ENCODE data around the gene FBXO30. TPM values are rescaled to one million over a fixed set of nuclear protein-coding genes. Genes with fewer than 3 reads are reported as not detected.
A peak's percentile ranks its signal among the peaks of the same experiment; 100 is the strongest.

The FBXO30 gene
- total RNA-seq, 2 experiments from 2014 or later: 5.3 to 11.7 TPM

DNA sequence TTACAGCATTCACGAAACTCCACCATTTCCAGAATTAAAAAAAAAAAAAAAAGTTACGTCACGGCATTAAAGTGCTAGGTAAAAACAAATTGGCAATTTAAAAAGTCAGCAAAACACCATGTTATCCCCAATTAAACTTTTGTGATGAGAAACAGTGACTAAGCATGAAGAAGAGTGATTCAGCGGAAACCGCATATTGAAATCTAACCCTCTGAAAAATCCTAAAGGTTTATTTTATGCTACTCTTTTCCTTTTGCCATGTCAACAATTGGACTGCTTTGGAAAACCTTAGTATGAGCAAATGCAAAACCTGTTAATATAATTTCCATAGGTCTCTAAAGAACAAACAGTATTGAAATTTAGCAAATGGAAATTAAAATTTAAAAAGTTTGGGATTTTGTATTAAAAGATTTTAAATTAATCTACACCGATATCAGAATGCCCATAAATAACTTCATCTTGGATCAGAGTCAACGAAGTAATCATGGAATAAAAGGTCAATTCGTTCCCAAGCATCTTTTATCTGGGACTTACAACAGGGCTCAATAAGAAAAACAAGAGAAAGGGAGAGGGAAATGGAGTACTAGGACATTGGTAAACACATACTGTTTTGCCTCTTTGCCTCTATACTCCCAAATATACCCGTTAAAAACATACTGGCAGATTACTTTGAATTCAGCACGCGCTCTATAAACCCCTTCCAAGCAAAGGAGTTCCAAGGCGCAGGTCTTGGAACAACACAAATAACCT, 1.1 kb downstream of the FBXO30 start:
- ChIA-PET POLR2A (interaction anchor here (2.3 to 2.7 kb wide), 2 partner anchors 55 to 77 kb away, joined by 9 to 17 read pairs; partner anchors contain the start of gene EPM2A), CTCF (ENCODE audit: unreplicated experiment) (no interaction called here)
- peaks cover 12% of the 10 kb centered on the region for H3K36me3 ChIP-seq (ENCODE audit: insufficient read depth, low read length)
- H3K9me3 ChIP-seq (ENCODE audit: low read length): no peaks in the 10 kb centered on the region
- H2AFZ ChIP-seq (ENCODE audit: low read length): peak overlapping the region; percentile 78
- peaks cover 50% of the 10 kb centered on the region for H3K4me1 ChIP-seq (ENCODE audit: insufficient read depth, low read length, poor library complexity, severe bottlenecking)
- peak overlapping the region; percentile 57 for H3K27ac ChIP-seq (ENCODE audit: low read depth, low read length, poor library complexity, severe bottlenecking)
- intact Hi-C loops (cut with micrococcal nuclease; ENCODE audit: unreplicated experiment): loop anchor here (1.0 to 10.0 kb wide), 5 partner anchors 51 to 1391 kb away; partner anchors contain the start of genes SHPRH and STXBP5
- TSS peak; percentile 45 for BruUV-seq (replicated peaks)
- H3K9me2 ChIP-seq (ENCODE audit: insufficient read depth, low read length): no peaks in the 10 kb centered on the region
- peak overlapping the region; percentile 76 for H3K4me2 ChIP-seq (ENCODE audit: low read length)
- peaks cover 7% of the 10 kb centered on the region; the same call in 1 of the 2 replicates for H4K20me1 ChIP-seq (ENCODE audit: insufficient read depth, low read length)
- TF ChIP-seq EZH2phosphoT487 (IDR thresholded peaks at IDR 0.05; ENCODE audit: borderline replicate concordance, low read depth, low read length): no peak
- TF ChIP-seq, protein P1, sequence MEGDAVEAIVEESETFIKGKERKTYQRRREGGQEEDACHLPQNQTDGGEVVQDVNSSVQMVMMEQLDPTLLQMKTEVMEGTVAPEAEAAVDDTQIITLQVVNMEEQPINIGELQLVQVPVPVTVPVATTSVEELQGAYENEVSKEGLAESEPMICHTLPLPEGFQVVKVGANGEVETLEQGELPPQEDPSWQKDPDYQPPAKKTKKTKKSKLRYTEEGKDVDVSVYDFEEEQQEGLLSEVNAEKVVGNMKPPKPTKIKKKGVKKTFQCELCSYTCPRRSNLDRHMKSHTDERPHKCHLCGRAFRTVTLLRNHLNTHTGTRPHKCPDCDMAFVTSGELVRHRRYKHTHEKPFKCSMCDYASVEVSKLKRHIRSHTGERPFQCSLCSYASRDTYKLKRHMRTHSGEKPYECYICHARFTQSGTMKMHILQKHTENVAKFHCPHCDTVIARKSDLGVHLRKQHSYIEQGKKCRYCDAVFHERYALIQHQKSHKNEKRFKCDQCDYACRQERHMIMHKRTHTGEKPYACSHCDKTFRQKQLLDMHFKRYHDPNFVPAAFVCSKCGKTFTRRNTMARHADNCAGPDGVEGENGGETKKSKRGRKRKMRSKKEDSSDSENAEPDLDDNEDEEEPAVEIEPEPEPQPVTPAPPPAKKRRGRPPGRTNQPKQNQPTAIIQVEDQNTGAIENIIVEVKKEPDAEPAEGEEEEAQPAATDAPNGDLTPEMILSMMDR (conservative IDR thresholded peaks at IDR 0.05; ENCODE audit: low read length): no peak
- DNase-seq (ENCODE audit: low spot score): peak; percentile 20
- peaks cover 73% of the 10 kb centered on the region for H3K79me2 ChIP-seq (ENCODE audit: insufficient read depth, low read depth, low read length)
- H3K4me3 ChIP-seq (ENCODE audit: low read depth, low read length, poor library complexity, severe bottlenecking): peak overlapping the region; percentile 97

GRCh38 chr6:145811741-145812140, 2.9 kb downstream of the FBXO30 start:
- peak overlapping the region; percentile 76 for H3K4me2 ChIP-seq (ENCODE audit: low read length)
- H3K4me3 ChIP-seq (ENCODE audit: low read depth, low read length, poor library complexity, severe bottlenecking): peak overlapping the region; percentile 97
- H3K79me2 ChIP-seq (ENCODE audit: insufficient read depth, low read depth, low read length): peaks cover 90% of the 10 kb centered on the region
- peaks cover 7% of the 10 kb centered on the region; the same call in 1 of the 2 replicates for H4K20me1 ChIP-seq (ENCODE audit: insufficient read depth, low read length)
- peaks cover 49% of the 10 kb centered on the region for H3K4me1 ChIP-seq (ENCODE audit: insufficient read depth, low read length, poor library complexity, severe bottlenecking)
- no peaks in the 10 kb centered on the region for H3K9me2 ChIP-seq (ENCODE audit: insufficient read depth, low read length)
- H3K27ac ChIP-seq (ENCODE audit: low read depth, low read length, poor library complexity, severe bottlenecking): no peak overlapping the region
- CTCF ChIA-PET (ENCODE audit: unreplicated experiment): no interaction called here
- no peak for DNase-seq (ENCODE audit: low spot score)
- POLR2A ChIA-PET: interaction anchor here (1.0 to 2.7 kb wide), 10 partner anchors 9 to 154 kb away, joined by 3 to 17 read pairs (median 4); partner anchors contain the start of gene EPM2A
- intact Hi-C loops (cut with micrococcal nuclease; ENCODE audit: unreplicated experiment): loop anchor here (5.0 to 10.0 kb wide), 2 partner anchors 76 to 1393 kb away; partner anchors contain the start of gene STXBP5
- H2AFZ ChIP-seq (ENCODE audit: low read length): no peak overlapping the region
- H3K9me3 ChIP-seq (ENCODE audit: low read length): no peaks in the 10 kb centered on the region
- BruUV-seq (replicated peaks): no TSS peak
- peaks cover 10% of the 10 kb centered on the region for H3K36me3 ChIP-seq (ENCODE audit: insufficient read depth, low read length)
- TF ChIP-seq, protein P1 (conservative IDR thresholded peaks at IDR 0.05; ENCODE audit: low read length): no peak
- no peak for TF ChIP-seq EZH2phosphoT487 (IDR thresholded peaks at IDR 0.05; ENCODE audit: borderline replicate concordance, low read depth, low read length)

Data from OCI-LY7 (cell line).